Stimulated activated naive CD8-positive, alpha-beta T cell treated with anti-CD3 and anti-CD28 coated beads, Interleukin-15, Interleukin-2, amounts not matched to agents 100 ng/mL and 50 ng/mL, for 24 hours (primary cell): ENCODE data around the gene ITPRID2.
A peak's percentile ranks its signal among the peaks of the same experiment; 100 is the strongest.

Experiments used
- H3K27ac Mint-ChIP-seq: one replicate; pipeline ENCODE4 v1.8.0; 2021; ENCODE audit warnings: mild to moderate bottlenecking, mixed read lengths
- H3K27me3 Mint-ChIP-seq: one replicate; pipeline ENCODE4 v1.8.0; 2021; ENCODE audit warnings: mixed read lengths
- H3K36me3 Mint-ChIP-seq: one replicate; pipeline ENCODE4 v1.8.0; 2021; ENCODE audit warnings: low read depth, mixed read lengths
- H3K4me1 Mint-ChIP-seq: one replicate; pipeline ENCODE4 v1.8.0; 2021; ENCODE audit warnings: low read depth, mixed read lengths
- H3K4me3 Mint-ChIP-seq: one replicate; pipeline ENCODE4 v1.8.0; 2021; ENCODE audit warnings: mild to moderate bottlenecking, mixed read lengths
- H3K9me3 Mint-ChIP-seq: one replicate; pipeline ENCODE4 v1.8.0; 2021; ENCODE audit warnings: mixed read lengths

Gene ITPRID2

GRCh38 chr2:181861379-181861778 is 30.2 kb upstream of the ITPRID2 start:
- Mint-ChIP-seq H3K4me3 (no peak overlapping the region), H3K36me3 (no peaks in the 10 kb centered on the region), H3K4me1 (no peaks in the 10 kb centered on the region), H3K9me3 (no peaks in the 10 kb centered on the region), H3K27ac (no peak overlapping the region), H3K27me3 (peaks cover 3% of the 10 kb centered on the region)

- no peaks in the 10 kb centered on the region for H3K4me1 Mint-ChIP-seq
- H3K9me3 Mint-ChIP-seq: no peaks in the 10 kb centered on the region
- no peaks in the 10 kb centered on the region for H3K36me3 Mint-ChIP-seq
- peaks cover 3% of the 10 kb centered on the region for H3K27me3 Mint-ChIP-seq
- H3K27ac Mint-ChIP-seq: no peak overlapping the region
- no peak overlapping the region for H3K4me3 Mint-ChIP-seq
Observed at GRCh38 chr2:181862583-181863281, 28.8 kb upstream of the ITPRID2 start.

- Mint-ChIP-seq H3K4me3 (no peak overlapping the region), H3K4me1 (no peaks in the 10 kb centered on the region), H3K9me3 (no peaks in the 10 kb centered on the region), H3K27ac (no peak overlapping the region), H3K36me3 (no peaks in the 10 kb centered on the region), H3K27me3 (peaks cover 4% of the 10 kb centered on the region)
Observed at GRCh38 chr2:181872178-181872577, 19.4 kb upstream of the ITPRID2 start.

GRCh38 chr2:181876614-181877063 is 14.9 kb upstream of the ITPRID2 start:
- H3K4me1 Mint-ChIP-seq: no peaks in the 10 kb centered on the region
- peaks cover 4% of the 10 kb centered on the region for H3K27me3 Mint-ChIP-seq

GRCh38 chr2:181877181-181877664 is 14.3 kb upstream of the ITPRID2 start:
- no peaks in the 10 kb centered on the region for H3K9me3 Mint-ChIP-seq
- H3K27ac Mint-ChIP-seq: no peak overlapping the region
- H3K36me3 Mint-ChIP-seq: no peaks in the 10 kb centered on the region
- H3K4me3 Mint-ChIP-seq: no peak overlapping the region
- H3K4me1 Mint-ChIP-seq: no peaks in the 10 kb centered on the region
- H3K27me3 Mint-ChIP-seq: peaks cover 4% of the 10 kb centered on the region

More at GRCh38 chr2:181876614-181877063, 14.9 kb upstream of the ITPRID2 start:
- Mint-ChIP-seq H3K4me3 (no peak overlapping the region), H3K36me3 (no peaks in the 10 kb centered on the region), H3K27ac (no peak overlapping the region), H3K9me3 (no peaks in the 10 kb centered on the region)

- no peaks in the 10 kb centered on the region for H3K9me3 Mint-ChIP-seq
- H3K27ac Mint-ChIP-seq: no peak overlapping the region
- no peaks in the 10 kb centered on the region for H3K36me3 Mint-ChIP-seq
- H3K27me3 Mint-ChIP-seq: peaks cover 4% of the 10 kb centered on the region
- H3K4me3 Mint-ChIP-seq: no peak overlapping the region
- no peaks in the 10 kb centered on the region for H3K4me1 Mint-ChIP-seq
Observed at GRCh38 chr2:181878448-181878847, 13.1 kb upstream of the ITPRID2 start.

- Mint-ChIP-seq H3K9me3 (no peaks in the 10 kb centered on the region), H3K4me1 (no peaks in the 10 kb centered on the region), H3K4me3 (no peak overlapping the region), H3K27me3 (peaks cover 8% of the 10 kb centered on the region), H3K36me3 (no peaks in the 10 kb centered on the region), H3K27ac (no peak overlapping the region)
Observed at GRCh38 chr2:181879295-181879694, 12.2 kb upstream of the ITPRID2 start.

- Mint-ChIP-seq H3K27me3 (peaks cover 30% of the 10 kb centered on the region), H3K4me3 (no peak overlapping the region), H3K4me1 (no peaks in the 10 kb centered on the region), H3K9me3 (no peaks in the 10 kb centered on the region), H3K27ac (no peak overlapping the region), H3K36me3 (no peaks in the 10 kb centered on the region)
Observed at GRCh38 chr2:181882246-181883020, 9.1 kb upstream of the ITPRID2 start.

GRCh38 chr2:181884601-181885000 is 6.9 kb upstream of the ITPRID2 start:
- Mint-ChIP-seq H3K27me3 (peaks cover 38% of the 10 kb centered on the region), H3K27ac (no peak overlapping the region), H3K9me3 (no peaks in the 10 kb centered on the region), H3K36me3 (no peaks in the 10 kb centered on the region), H3K4me3 (no peak overlapping the region), H3K4me1 (no peaks in the 10 kb centered on the region)

- H3K27ac Mint-ChIP-seq: no peak overlapping the region
- no peaks in the 10 kb centered on the region for H3K36me3 Mint-ChIP-seq
- no peaks in the 10 kb centered on the region for H3K9me3 Mint-ChIP-seq
- H3K4me3 Mint-ChIP-seq: no peak overlapping the region
- H3K27me3 Mint-ChIP-seq: peaks cover 43% of the 10 kb centered on the region
- no peaks in the 10 kb centered on the region for H3K4me1 Mint-ChIP-seq
Observed at GRCh38 chr2:181885096-181885495, 6.4 kb upstream of the ITPRID2 start.

- Mint-ChIP-seq H3K4me3 (no peak overlapping the region), H3K36me3 (no peaks in the 10 kb centered on the region), H3K27ac (no peak overlapping the region), H3K9me3 (no peaks in the 10 kb centered on the region), H3K27me3 (peaks cover 50% of the 10 kb centered on the region), H3K4me1 (peaks cover 2% of the 10 kb centered on the region)
Observed at GRCh38 chr2:181886192-181886591, 5.3 kb upstream of the ITPRID2 start.

GRCh38 chr2:181887045-181887444 is 4.5 kb upstream of the ITPRID2 start:
- H3K27me3 Mint-ChIP-seq: peaks cover 51% of the 10 kb centered on the region

GRCh38 chr2:181889776-181890175 is 1.8 kb upstream of the ITPRID2 start:
- H3K4me1 Mint-ChIP-seq: peaks cover 30% of the 10 kb centered on the region
- H3K27me3 Mint-ChIP-seq: peaks cover 38% of the 10 kb centered on the region
- H3K27ac Mint-ChIP-seq: no peak overlapping the region
- no peaks in the 10 kb centered on the region for H3K9me3 Mint-ChIP-seq
- H3K4me3 Mint-ChIP-seq: no peak overlapping the region
- peaks cover 16% of the 10 kb centered on the region for H3K36me3 Mint-ChIP-seq

More at GRCh38 chr2:181887045-181887444, 4.5 kb upstream of the ITPRID2 start:
- Mint-ChIP-seq H3K27ac (no peak overlapping the region), H3K4me3 (no peak overlapping the region), H3K4me1 (peaks cover 5% of the 10 kb centered on the region), H3K9me3 (no peaks in the 10 kb centered on the region), H3K36me3 (no peaks in the 10 kb centered on the region)

- Mint-ChIP-seq H3K27me3 (peaks cover 38% of the 10 kb centered on the region), H3K27ac (no peak overlapping the region), H3K9me3 (no peaks in the 10 kb centered on the region), H3K36me3 (peaks cover 19% of the 10 kb centered on the region), H3K4me1 (peaks cover 30% of the 10 kb centered on the region), H3K4me3 (peak overlapping the region; percentile 16)
Observed at GRCh38 chr2:181890271-181890670, 1.3 kb upstream of the ITPRID2 start.
